Measurements from ENCODE around the gene RPL18A.

RPL18A gene

GRCh38 chr19:17835182-17836006 lies 24.3 kb upstream of the RPL18A start:
- no peak overlapping the region for H3K27ac ChIP-seq
- TF ChIP-seq CTCF (conservative IDR thresholded peaks at IDR 0.05), result no peak
- no peak for TF ChIP-seq ZFX (IDR thresholded peaks at IDR 0.05)

- no peak for TF ChIP-seq CTCF (conservative IDR thresholded peaks at IDR 0.05)
- TF ChIP-seq ZFX (IDR thresholded peaks at IDR 0.05), result no peak
- no peak overlapping the region for H3K27ac ChIP-seq
These were observed 23.2 kb upstream of the RPL18A start for GRCh38 chr19:17836530-17836929.

GRCh38 chr19:17837972-17838371 lies 21.7 kb upstream of the RPL18A start:
- no peak overlapping the region for H3K27ac ChIP-seq
- TF ChIP-seq ZFX (IDR thresholded peaks at IDR 0.05) (no peak), CTCF (conservative IDR thresholded peaks at IDR 0.05) (no peak)

- no peak overlapping the region for H3K27ac ChIP-seq
- TF ChIP-seq ZFX (IDR thresholded peaks at IDR 0.05), result no peak
- TF ChIP-seq CTCF (conservative IDR thresholded peaks at IDR 0.05), result no peak
These were observed 19.7 kb upstream of the RPL18A start for GRCh38 chr19:17840019-17840418.

GRCh38 chr19:17841371-17841809 lies 18.3 kb upstream of the RPL18A start:
- H3K27ac ChIP-seq, result no peak overlapping the region

GRCh38 chr19:17841810-17842662 lies 17.7 kb upstream of the RPL18A start:
- TF ChIP-seq CTCF (conservative IDR thresholded peaks at IDR 0.05), result no peak
- TF ChIP-seq ZFX (IDR thresholded peaks at IDR 0.05), result peak; percentile 52; the same call in 1 of the 2 replicates
- peak overlapping the region; percentile 59 for H3K27ac ChIP-seq

More at GRCh38 chr19:17841371-17841809, 18.3 kb upstream of the RPL18A start:
- TF ChIP-seq CTCF (conservative IDR thresholded peaks at IDR 0.05), result no peak
- no peak for TF ChIP-seq ZFX (IDR thresholded peaks at IDR 0.05)
